Fibroblast of skin of right quadriceps (primary cell): ENCODE data around the gene MAPKAPK2.

Source experiments
- DNase-seq: peaks from one replicate; pipeline ENCODE4 v3.0.0-alpha.2; 2013

The MAPKAPK2 gene

DNA sequence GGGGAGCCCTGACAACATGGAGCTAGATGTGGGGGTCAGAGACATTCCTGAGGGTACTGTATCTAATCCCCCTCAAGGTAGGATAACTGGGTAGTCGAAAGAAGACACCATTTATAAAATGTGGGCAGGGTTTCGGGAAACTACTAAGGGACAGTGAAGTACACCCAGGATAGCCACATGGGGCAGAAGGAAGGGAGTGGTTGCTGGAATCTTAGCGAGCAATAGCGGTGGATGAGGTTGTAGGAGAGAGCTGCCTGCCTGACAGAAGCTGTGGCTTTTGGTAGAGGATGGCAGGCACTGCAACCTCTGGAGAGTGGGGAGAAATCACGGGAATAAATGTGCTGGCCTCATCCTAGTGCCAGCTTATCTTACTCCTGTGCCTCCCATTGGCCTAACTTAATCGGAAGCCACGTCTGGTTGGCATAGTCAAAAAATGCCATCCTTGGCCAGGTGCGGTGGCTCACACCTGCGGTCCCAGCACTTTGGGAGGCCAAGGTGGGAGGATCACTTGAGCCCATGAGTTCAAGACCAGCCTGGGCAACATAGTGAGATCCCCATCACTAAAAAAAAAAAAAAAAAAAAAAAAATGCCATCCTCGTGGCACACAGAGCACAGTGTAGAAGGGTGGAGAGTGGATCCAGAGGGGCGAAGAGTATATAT is 23.4 kb upstream of the MAPKAPK2 start:
- no peak for DNase-seq

DNA sequence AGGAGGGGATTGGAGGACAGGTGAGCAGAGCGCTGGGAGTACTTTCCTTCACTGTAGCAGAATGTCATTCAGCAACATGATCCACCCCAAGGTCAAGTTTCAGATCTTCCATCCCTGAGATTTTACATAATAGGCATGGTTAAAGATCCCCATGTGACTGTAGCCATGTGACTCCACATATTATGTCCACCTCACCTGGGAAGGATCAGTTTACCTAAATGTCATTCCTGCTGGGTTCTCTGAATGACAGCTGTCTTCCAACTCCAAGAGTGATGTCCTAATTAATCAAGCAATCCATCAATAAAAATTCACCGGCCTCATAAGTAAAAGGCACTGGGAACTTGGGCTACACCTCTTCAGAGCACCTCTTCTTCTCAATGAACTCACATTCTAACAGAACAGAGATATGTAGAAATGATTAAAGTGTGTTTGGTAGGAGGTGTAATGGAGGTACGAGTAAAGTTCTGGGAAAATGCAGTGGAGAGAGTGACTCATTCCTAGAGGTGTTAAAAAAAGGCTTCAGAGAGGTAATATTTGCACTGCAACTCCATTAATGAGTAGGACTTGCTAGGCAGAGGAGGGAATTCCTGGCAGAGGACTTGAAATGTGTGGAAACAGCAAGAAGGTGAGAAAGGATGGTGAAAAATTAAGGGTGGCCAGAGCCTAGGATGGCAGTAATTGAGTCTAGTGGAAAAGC is 22.2 kb upstream of the MAPKAPK2 start:
- DNase-seq, result no peak

DNA sequence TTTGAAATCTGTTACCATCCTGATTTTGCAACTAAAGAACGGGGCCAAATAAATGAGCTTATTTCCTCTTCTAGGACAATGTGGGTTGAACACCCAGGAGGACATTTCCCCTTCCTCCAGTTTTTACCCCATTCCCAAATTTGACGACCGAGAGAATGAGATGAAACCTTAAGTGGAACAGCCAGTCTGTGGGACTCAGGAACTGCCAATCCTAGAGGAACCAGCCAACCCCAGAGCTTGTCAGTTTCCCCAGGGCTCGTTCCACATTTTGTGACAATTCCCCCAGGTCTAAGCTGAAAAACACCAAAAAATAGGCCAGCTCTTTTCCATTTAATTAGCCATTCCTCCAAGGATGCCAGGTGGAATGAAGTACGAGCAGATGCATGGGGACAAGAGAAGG is 21.3 kb upstream of the MAPKAPK2 start:
- no peak for DNase-seq

DNA sequence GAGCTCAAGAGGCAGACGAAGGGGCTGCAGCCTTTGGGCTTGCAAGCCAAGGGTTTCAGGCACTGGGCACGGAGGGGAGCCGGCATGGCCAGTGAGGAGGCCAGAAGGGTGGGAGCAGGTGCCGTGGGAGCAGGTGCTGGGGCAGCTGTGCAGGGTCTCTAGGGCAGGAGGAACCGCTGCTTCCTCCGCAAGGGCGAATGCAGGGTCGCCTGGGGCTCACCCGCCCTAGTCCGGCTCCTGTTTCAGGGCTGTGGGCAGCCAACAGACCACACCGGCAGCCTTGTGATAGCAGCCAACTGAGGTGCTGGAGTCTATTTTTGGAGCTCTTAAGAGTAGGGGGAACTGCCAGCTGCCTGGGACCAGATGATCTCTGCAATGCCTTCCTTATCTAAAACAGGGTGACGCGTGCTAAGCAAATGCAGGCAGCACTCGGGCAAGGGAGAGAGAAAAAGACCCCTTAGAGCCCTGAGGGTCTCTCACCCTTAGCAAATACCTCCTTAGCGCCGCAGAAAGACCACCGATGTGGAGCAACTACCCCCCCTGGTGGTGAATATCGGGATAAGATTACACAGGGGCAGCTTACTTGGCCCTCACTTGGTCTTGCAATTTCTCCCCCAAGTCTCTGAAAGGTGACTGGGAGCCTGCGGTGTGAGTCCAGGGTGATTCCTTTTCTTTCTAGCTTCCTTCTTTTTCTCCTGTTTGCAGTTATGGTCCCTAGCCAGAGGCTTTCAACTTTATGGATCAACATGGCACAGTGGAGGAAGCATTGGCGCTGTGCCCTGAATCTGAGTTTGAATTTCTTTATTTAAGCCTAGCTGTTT is 20.7 kb upstream of the MAPKAPK2 start:
- peak; percentile 53 for DNase-seq

DNA sequence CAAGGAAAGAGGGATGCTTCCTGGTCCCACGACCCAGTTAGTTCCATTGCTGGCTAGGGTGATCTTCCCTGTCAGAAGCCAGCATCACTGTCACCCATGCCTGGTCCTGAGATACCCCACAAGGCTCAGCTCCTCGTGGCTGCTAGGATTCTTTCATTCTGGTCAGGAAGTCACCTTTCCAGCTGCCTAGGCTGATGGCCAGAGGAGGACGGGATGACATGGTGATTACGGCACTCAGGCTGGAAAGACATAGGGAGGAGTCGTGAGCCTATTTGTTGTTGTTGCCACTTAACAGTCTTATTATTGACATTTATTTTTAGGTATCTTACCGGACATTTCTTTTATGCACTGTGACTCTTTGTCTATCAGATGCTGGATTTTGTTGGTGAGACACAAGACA is 20.0 kb upstream of the MAPKAPK2 start:
- no peak for DNase-seq

DNA sequence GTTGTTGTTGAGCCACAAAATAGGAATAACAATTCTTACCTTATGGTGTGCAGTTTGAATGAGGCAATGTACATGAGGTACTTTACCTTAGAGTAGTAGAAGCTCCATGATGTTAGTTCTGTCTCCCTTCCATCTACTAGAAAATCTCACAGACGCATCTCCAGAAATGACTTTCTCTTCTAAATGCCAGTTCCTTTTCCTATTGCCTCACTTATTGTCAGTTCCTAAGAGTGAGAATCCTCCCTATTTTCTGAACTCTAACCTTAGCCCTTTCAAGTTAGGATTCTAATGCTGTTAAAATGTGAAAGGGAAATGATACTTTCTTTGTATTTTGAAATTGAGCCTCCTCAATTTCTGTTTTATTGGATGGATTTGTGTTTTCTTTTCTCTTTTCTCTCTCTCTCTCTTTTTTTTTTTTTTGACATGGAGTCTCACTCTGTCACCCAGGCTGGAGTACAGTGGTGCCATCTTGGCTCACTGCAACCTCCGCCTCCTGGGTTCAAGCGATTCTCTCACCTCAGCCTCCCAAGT is 18.6 kb upstream of the MAPKAPK2 start:
- no peak for DNase-seq

DNA sequence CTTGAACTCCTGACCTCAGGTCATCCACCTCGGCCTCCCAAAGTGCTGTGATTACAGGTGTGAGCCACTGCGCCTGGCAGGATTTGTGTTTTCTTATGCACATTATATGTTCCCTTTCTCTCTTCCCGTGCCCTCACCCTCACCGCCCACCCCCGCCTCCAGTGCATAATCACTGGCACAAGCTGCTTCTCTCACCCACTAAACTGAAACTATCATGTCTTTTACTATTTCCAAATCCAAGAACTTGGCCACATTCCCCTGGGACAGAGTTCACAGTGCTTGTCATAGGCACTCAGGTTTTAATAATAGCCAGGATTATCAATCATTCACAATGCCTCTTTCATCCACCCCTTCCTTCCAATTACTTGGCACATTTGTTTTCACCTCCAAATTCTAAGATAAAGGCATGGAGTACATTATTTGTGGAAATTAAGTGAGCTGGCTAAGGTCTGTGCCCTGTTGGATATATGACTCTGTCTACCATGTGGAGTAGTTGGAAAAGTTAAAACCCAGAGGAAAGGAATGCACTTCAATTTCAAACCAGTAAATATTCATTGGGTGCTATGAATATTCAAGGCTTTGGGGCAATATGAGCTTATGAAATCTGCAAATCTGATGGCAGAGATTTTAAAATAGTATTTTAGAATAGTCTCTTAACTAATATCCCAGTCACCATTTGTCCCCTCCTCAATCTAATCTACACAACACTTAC is 17.6 kb upstream of the MAPKAPK2 start:
- no peak for DNase-seq

DNA sequence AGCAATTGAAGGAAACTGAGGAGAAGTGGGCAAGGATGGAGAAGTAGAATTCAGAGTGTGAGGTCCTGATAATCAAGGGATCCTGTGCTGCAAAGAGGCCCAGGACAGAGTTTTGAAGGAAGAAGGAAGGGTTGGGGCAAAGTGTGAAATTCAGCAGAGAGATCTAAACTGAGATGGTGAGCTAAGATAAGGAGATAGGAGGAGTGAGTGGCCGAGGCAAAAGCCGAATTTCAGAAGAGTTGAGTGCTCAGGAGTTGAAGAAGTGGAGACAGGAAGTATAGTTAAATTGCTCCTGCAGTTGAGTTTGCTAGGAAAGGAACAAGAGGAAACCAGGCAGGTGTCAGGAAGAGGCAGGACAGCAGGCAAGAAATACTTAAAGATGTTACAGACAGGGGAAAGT is 16.4 kb upstream of the MAPKAPK2 start:
- no peak for DNase-seq

DNA sequence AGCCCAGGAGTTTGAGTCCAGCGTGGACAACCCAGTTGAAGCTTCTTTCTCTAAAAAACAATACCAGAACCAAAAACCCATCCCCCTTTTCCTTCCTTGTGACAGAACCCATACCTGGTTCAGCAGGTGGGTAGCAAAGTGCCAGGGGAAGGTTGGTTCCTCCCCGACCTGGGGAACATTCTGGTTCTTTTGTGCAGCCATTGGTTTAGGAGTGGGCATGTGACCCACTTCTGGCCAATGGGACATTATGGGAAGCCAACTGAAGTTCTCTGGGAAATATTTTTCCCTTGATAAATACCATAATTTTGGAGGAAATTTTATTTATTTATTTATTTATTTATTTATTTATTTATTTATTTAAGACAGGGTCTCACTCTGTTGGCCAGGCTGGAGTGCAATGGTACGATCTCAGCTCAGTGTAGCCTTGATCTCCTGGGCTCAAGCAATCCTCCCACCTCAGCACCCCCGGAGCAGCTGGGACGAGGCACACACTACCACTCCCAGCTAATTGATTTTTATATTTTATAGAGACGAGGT is 15.8 kb upstream of the MAPKAPK2 start:
- no peak for DNase-seq

DNA sequence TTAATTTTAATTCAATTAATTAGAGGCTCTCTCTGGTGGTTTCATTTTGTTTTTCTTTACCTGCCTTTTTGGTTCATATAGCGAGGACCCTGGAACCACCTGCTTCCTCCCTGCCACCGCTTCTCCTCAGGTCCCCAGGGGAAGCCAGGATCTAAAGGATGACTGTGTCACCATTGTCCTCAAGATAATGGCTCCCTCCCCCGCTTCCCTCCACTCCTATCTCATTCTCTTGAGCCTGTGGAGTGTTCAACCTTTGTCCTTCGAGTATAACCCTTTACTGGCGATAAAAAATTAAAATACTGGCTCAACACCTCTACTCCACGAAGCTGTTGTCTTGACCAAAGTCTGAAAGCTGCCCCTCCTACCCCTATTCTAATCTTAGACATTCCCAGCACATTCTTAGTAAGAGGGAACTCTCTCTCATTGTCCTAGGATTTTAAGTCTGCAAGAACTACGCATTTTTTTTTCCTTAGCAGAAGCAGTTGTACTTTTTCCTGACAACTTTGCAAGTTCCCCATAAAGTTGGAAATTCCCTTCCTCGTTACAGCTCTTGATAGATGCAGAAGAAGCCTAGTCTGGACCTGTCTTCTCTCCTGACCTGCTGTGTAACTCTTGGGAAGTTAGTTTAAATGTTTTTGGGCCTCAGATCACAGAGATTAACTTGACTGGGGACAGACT is 12.6 kb upstream of the MAPKAPK2 start:
- DNase-seq, result no peak

DNA sequence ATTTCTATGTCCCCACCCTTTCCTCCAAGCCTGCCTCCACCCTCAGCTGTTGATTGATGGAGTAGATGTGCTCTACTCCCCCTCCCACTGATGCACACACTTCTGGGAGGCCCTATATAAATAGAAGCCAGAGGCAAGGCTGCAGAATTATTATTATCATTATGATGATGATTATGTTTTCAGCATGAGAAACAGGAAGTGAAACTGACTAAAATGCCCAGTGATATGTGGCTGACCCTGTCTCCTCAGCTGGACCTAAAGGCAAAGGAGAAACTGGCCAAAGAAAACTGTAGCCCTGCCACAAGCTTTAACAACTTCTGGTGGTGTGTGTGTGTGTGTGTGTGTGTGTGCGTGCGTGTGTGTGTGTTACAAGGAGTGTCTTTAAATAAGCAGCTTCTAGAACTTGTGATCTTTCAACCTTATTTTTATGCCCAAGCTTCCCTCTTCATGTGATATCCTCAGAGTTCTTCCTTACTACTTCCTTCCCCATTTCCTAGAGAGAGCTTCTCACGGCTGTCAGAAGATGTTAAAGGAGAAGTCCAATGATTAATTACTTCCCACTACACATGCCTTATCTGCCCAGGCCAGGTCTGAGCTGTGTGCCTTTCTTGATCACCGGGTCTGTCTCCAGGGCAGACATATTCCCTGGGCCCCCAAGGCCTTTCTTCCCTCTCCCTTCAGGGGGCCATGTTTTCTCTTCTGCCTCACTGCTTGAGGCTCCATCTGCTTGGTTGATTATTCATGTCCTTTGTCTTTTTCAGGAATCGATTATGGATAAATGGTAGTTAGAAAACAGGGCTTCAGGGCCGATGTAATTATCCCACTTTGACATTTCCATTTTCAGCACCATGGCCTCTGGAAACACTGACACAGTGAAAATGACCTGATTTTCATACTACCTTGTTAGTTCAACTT is 11.6 kb upstream of the MAPKAPK2 start:
- no peak for DNase-seq

DNA sequence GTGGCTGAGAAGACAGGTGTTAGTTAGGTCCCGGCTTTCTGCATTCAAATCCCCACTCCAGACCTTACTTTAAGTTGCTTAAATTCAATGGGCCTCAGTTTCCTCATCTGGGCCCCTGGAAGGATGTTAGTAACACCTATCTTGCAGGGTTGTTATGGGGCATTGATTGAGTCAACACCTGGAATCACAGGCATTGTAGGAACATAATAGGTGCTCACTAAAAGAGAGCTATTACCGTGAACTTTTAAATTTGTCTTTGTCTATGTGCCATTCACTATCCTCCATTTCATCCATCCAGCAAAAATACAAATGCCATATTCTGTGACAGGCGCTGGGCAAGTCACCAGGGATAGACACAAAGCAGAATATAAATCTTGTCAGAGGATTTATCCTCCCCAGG is 10.5 kb upstream of the MAPKAPK2 start:
- no peak for DNase-seq

DNA sequence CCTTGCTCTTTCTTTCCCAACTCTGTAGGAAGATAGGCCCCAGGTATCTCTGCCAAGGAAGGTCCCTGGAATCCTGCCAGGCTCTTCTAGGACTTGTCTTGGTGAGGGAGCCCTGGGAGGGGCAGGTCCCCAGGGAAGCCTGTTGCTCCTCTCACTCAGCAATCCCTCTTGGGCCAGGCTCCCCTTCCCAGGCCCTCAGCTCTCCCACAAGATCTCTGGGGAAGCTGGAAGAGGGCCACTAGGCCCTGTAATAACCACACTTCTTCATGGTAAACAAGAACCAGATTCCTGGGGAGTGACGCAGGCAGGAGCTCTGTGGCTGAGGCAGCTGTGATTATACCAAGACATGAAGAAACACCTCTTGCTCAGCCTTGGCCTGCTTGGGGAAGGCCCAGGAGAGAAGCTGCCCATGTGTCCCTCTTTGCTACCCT is 9.9 kb upstream of the MAPKAPK2 start:
- DNase-seq, result peak; percentile 98

DNA sequence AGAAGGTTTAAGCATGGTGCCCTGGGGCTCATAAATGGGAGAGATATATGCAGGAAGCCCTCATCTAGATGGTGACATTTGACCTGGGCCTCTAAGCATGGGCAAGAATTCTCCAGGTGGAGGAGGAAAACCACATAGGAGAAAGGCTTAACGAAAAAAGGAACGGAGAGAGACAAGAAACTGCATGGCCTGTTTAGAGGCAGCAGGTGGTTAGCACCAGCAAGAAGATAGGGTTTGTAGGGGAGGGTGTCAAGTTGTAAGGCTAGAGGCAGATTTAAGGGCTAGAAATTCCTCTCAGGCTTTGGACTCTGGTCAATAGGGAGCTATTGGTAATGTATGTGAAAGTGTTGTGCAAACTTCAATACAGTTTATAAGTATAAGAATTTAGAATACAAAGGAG is 8.2 kb upstream of the MAPKAPK2 start:
- no peak for DNase-seq

DNA sequence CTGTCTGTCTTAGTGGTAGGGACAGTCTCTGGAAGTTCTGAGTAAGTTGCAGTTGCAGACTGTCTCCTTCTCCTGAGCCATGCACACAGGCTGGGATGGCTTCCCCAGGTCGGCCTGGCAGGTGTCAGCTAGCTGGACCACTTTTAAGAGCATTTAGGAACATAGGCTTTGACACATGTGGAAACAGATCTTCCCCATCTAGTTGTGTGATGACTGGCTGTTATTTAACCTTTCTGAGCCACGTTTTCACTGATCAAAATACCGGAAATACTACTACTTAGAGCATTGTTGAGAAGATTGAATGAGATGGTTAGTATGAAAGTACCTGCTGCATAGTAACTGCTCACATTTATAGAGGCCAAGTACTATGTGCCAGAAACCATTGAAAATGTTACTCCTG is 6.2 kb upstream of the MAPKAPK2 start:
- no peak for DNase-seq

DNA sequence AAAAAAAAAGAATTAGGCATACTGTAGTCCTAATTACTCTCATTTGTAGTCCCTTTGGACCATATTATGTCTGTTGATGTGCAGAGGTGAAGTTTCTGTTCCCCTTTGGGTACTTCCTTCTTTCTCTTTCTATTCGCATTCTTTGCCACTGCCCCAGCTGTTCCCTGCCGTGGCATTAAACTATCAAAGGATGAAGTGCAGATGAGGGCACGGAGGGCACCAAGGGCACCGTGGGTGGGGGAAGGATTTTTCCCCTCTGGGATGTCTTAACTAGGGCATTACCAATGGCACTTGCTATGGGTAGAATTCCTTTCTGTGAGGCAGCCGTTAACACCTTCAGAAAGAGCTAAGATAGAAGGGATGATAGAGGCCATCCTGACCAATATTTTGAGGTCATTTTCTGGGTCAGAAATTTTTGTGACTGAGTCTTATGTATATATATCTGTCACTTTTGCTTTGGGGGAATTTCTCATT is 4.9 kb upstream of the MAPKAPK2 start:
- no peak for DNase-seq

DNA sequence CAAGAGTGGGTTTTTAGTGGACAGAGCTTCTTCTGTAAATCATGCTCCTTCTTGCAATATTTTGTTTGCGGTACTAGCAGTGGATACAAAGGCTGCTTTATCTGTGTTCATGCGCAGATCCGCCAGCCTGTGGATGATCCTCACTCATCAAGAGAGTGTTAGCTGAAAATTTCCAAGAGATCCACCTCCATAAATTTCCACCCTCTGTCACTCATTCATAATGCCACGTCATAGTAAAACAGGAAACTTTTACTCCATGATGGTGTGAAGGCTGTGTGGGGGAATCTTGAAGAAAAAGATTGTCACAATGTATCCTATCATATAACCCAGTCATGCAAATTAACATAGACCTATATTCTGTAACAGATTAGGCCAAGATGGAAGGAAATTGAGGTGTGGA is 4.4 kb upstream of the MAPKAPK2 start:
- no peak for DNase-seq

DNA sequence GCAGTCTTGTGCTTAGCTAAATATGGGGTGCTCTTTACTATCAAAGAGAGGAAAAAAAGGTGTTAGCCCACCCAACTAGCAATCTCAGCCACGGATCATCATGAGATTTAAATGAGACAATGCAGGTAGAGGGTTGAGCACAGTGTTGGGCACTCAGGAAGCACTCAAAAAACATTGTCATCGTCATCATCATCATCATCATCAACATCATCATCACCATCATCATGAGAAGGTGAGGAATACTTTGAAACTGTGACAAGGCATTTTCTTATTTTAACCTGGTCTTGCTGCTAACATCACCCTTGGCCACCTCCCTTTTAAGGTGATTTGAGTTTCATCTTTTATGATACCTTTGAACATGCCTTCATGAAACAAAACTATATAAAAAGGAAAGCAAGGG is 3.3 kb upstream of the MAPKAPK2 start:
- no peak for DNase-seq

DNA sequence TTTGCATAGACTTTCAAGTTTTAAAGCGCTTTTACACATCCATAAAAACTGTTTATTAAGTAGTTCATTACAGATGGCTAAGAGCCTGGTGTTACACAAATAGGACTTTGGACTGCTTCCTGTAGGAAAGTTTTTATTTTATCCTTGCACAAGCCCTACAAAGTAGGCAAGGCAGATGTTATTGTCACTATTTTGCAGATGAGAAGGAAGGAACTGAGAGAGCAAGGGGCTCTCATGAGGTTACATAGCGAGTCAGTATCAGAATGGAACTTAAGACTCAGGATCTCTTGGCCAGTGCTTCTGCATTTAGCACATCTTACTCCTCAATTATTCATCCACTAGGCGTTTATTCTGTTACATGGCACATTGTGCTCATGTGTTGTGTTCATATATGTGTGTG is 2.6 kb upstream of the MAPKAPK2 start:
- no peak for DNase-seq

DNA sequence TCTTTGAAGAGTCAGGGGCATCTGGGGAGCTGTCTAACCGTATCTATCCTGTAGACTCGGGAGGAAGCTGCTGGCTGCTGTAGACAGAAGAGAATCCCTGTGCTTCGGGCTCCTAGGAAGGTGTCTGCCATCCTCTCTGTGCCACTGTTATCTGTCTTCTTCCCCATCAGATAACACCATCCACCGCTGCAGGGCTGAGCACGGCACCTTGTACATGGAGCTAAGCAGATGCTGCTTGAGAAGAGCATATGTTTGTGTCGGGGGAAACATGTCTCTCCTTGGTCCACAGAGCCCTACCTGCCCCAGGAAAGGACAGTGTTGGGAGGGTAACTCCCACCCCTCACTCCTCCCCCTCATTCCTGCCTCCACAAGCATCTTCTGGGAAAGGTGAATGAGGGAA is 1.4 kb upstream of the MAPKAPK2 start:
- no peak for DNase-seq

DNA sequence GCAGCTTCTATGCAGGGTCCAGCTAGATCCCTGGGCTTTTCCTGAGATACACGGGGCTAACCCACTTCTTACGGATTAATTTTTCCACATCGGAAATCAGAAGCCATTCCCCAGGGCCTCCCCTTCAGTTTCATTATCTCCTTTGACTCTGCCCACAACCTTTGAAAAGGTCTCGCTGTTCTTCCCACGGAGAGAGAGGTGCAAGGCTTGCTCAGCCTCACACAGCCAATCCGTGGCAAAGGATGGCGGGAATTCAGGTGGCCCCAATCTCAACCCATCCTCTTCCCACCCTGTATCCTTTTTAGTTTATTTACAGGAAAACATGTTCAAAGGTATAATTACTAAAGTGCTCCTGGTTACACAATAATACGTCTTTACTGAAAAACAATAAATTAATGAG is 702 bp upstream of the MAPKAPK2 start:
- DNase-seq, result no peak
